Measurements from ENCODE around the gene ABLIM2. TPM values are rescaled to one million over a fixed set of nuclear protein-coding genes. Genes with fewer than 3 reads are reported as not detected.

ABLIM2 gene
- total RNA-seq, 1 experiment from 2014 or later = 1.0 TPM

DNA sequence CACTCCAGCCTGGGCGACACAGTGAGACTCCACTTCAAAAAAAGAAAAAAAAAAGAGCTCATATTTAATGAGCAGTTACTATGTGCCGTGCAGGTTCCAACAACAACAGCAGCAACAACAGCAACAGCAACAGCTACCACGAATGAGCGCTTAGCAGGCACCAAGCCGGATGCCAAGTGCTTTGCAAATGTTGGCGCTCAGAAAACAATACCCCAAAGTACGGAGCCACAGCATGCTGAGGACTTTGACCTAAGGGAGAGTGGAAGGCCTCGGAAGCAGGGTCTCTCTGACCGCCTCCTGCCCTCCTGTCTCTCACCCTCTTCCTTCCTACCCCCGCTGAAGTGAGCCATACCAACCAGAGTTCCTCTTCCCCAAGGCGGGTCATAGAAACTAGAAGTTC lies 116.7 kb downstream of the ABLIM2 start:
- Histone ChIP-seq H3K9me3 (ENCODE audit: control insufficient read depth, low read depth, low read length) (no peaks in the 10 kb centered on the region), H4K5ac (ENCODE audit: insufficient read length, low read depth, low read length) (no peak overlapping the region), H4K91ac (ENCODE audit: insufficient read length, low read depth, low read length) (no peak overlapping the region), H3K4me1 (ENCODE audit: insufficient read depth, low read length) (no peaks in the 10 kb centered on the region), H4K8ac (replicated peaks; ENCODE audit: insufficient read length, low read depth, low read length) (no peak overlapping the region), H3T11ph (ENCODE audit: low read length) (no peak overlapping the region), H2BK120ac (ENCODE audit: low read depth, low read length, poor library complexity, severe bottlenecking) (no peak overlapping the region), H3K79me1 (ENCODE audit: insufficient read depth, low read depth, low read length, poor library complexity, severe bottlenecking) (no peaks in the 10 kb centered on the region), H3K14ac (ENCODE audit: insufficient read depth, low read length) (no peak overlapping the region), H3K27me3 (ENCODE audit: insufficient read depth, low read length) (no peaks in the 10 kb centered on the region), H3K23ac (ENCODE audit: insufficient read length, low read depth, low read length) (no peak overlapping the region), H3K4ac (ENCODE audit: low read depth, low read length) (no peak overlapping the region), H2AK5ac (ENCODE audit: insufficient read length, low read length) (no peak overlapping the region), H3K79me2 (ENCODE audit: insufficient read depth, low read length) (no peaks in the 10 kb centered on the region), H3K23me2 (ENCODE audit: insufficient read length, low read depth, low read length, poor library complexity, severe bottlenecking) (peaks cover 3% of the 10 kb centered on the region), H3K9ac (ENCODE audit: extremely low read depth, insufficient read length, low read length) (no peak overlapping the region), H2BK5ac (ENCODE audit: insufficient read length, low read length) (no peak overlapping the region), H2BK15ac (ENCODE audit: low read depth, low read length) (no peak overlapping the region), H3K27ac (ENCODE audit: insufficient read length, low read depth, low read length) (no peak overlapping the region), H3K56ac (ENCODE audit: insufficient read length, low read depth, low read length) (no peak overlapping the region), H2AFZ (ENCODE audit: low read length) (no peak overlapping the region), H3K4me2 (ENCODE audit: insufficient read depth, insufficient read length, low read length) (no peak overlapping the region), H4K20me1 (ENCODE audit: control insufficient read depth, insufficient read depth, insufficient read length) (no peaks in the 10 kb centered on the region), H2BK20ac (ENCODE audit: low read depth, low read length, poor library complexity, severe bottlenecking) (no peak overlapping the region), H3K18ac (ENCODE audit: insufficient read length, low read depth, low read length) (no peak overlapping the region), H2BK12ac (ENCODE audit: insufficient read length, low read depth, low read length) (no peak overlapping the region)
- Mint-ChIP-seq H3K27me3 (ENCODE audit: low read depth) (no peaks in the 10 kb centered on the region; the same call in 1 of the 2 replicates), H3K36me3 (ENCODE audit: insufficient read depth in 1 of 3, low read depth in 3 of 3) (no peaks in the 10 kb centered on the region), H3K4me3 (no peak overlapping the region), H3K4me1 (peaks cover 19 to 21% of the 10 kb centered on the region in 2 experiments), H3K27ac (no peak overlapping the region; a peak in 1 of 7 replicates), H3K9me3 (no peaks in the 10 kb centered on the region; a peak in 1 of 5 replicates)
- TF ChIP-seq, protein P1, sequence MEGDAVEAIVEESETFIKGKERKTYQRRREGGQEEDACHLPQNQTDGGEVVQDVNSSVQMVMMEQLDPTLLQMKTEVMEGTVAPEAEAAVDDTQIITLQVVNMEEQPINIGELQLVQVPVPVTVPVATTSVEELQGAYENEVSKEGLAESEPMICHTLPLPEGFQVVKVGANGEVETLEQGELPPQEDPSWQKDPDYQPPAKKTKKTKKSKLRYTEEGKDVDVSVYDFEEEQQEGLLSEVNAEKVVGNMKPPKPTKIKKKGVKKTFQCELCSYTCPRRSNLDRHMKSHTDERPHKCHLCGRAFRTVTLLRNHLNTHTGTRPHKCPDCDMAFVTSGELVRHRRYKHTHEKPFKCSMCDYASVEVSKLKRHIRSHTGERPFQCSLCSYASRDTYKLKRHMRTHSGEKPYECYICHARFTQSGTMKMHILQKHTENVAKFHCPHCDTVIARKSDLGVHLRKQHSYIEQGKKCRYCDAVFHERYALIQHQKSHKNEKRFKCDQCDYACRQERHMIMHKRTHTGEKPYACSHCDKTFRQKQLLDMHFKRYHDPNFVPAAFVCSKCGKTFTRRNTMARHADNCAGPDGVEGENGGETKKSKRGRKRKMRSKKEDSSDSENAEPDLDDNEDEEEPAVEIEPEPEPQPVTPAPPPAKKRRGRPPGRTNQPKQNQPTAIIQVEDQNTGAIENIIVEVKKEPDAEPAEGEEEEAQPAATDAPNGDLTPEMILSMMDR (conservative IDR thresholded peaks at IDR 0.05) = no peak
- no CpG with 5 or more reads among the region's 11 CpGs for WGBS (ENCODE audit: extremely low coverage, insufficient read length, low lambda C conversion rate)
- DNase-seq = no peak
